ENCODE data around the gene GALNT12. TPM values are rescaled to one million over a fixed set of nuclear protein-coding genes. Genes with fewer than 3 reads are reported as not detected.

Gene GALNT12
- total RNA-seq, 1 donor from 2014 or later = 1.7 TPM

DNA sequence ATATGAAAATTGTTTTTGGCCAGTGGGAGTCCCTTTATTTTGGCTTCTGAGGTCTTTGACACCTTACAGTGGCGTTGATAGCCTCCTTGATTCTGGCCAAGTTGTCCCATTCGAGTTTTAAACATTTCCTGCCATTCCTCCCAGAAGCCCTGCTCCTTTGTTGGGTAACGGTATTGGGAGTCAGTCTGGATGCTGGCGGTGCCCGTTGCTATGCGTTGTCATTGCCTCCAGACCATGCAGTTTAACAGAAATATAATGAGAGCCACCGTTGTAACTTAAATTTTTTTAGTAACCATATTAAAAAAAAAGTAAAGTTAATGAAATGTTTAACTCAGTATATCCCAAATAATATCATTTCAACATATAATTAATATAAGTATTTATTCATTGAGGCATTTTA, 35.0 kb downstream of the GALNT12 start:
- Histone ChIP-seq H3K9ac (ENCODE audit: low read length) (no peak overlapping the region), H3K27ac (ENCODE audit: low read depth, low read length) (no peak overlapping the region), H3K79me2 (ENCODE audit: insufficient read depth, low read length) (no peaks in the 10 kb centered on the region), H3K9me3 (ENCODE audit: insufficient read depth, low read depth, low read length) (no peaks in the 10 kb centered on the region), H3K27me3 (ENCODE audit: insufficient read depth, low read length) (peaks cover 4% of the 10 kb centered on the region), H3K4me1 (ENCODE audit: insufficient read depth, low read length) (no peaks in the 10 kb centered on the region), H3K4me3 (ENCODE audit: insufficient read depth, low read depth, low read length) (no peak overlapping the region), H4K20me1 (ENCODE audit: insufficient read depth, low read length) (no peaks in the 10 kb centered on the region), H3K4me2 (ENCODE audit: low read length) (no peak overlapping the region), H3K36me3 (ENCODE audit: insufficient read depth, low read length) (no peaks in the 10 kb centered on the region), H2AFZ (ENCODE audit: low read depth, low read length) (no peak overlapping the region)
- Mint-ChIP-seq H3K27me3 (ENCODE audit: low read depth, unreplicated experiment) (peaks cover 5% of the 10 kb centered on the region), H3K4me1 (ENCODE audit: low read depth, unreplicated experiment) (no peaks in the 10 kb centered on the region), H3K36me3 (ENCODE audit: low read depth, unreplicated experiment) (peaks cover 4% of the 10 kb centered on the region), H3K27ac (ENCODE audit: unreplicated experiment) (no peak overlapping the region), H3K4me3 (ENCODE audit: unreplicated experiment) (no peak overlapping the region), H3K9me3 (ENCODE audit: unreplicated experiment) (peaks cover 2% of the 10 kb centered on the region)
- no peak for TF ChIP-seq EZH2 (IDR thresholded peaks at IDR 0.05; ENCODE audit: insufficient read depth, low read length)
- no peak for TF ChIP-seq CTCF (IDR thresholded peaks at IDR 0.05; ENCODE audit: insufficient read depth, low read depth, low read length)
- DNase-seq (ENCODE audit: low read depth) (no peak), FAIRE-seq (no peak)

- Histone ChIP-seq H3K27me3 (ENCODE audit: insufficient read depth, low read length) (peaks cover 4% of the 10 kb centered on the region), H3K79me2 (ENCODE audit: insufficient read depth, low read length) (no peaks in the 10 kb centered on the region), H3K4me3 (ENCODE audit: insufficient read depth, low read depth, low read length) (no peak overlapping the region), H3K9me3 (ENCODE audit: insufficient read depth, low read depth, low read length) (no peaks in the 10 kb centered on the region), H3K4me1 (ENCODE audit: insufficient read depth, low read length) (peaks cover 4% of the 10 kb centered on the region), H3K9ac (ENCODE audit: low read length) (no peak overlapping the region), H3K36me3 (ENCODE audit: insufficient read depth, low read length) (no peaks in the 10 kb centered on the region), H3K27ac (ENCODE audit: low read depth, low read length) (no peak overlapping the region), H3K4me2 (ENCODE audit: low read length) (no peak overlapping the region), H4K20me1 (ENCODE audit: insufficient read depth, low read length) (no peaks in the 10 kb centered on the region), H2AFZ (ENCODE audit: low read depth, low read length) (no peak overlapping the region)
- H3K4me3 Mint-ChIP-seq (ENCODE audit: unreplicated experiment) = no peak overlapping the region
- no peaks in the 10 kb centered on the region for H3K36me3 Mint-ChIP-seq (ENCODE audit: low read depth, unreplicated experiment)
- peaks cover 5% of the 10 kb centered on the region for H3K27me3 Mint-ChIP-seq (ENCODE audit: low read depth, unreplicated experiment)
- H3K27ac Mint-ChIP-seq (ENCODE audit: unreplicated experiment) = no peak overlapping the region
- H3K9me3 Mint-ChIP-seq (ENCODE audit: unreplicated experiment) = no peaks in the 10 kb centered on the region
- DNase-seq (ENCODE audit: low read depth) (no peak), FAIRE-seq (no peak)
- peaks cover 2% of the 10 kb centered on the region for H3K4me1 Mint-ChIP-seq (ENCODE audit: low read depth, unreplicated experiment)
- TF ChIP-seq CTCF (IDR thresholded peaks at IDR 0.05; ENCODE audit: insufficient read depth, low read depth, low read length) (no peak), EZH2 (IDR thresholded peaks at IDR 0.05; ENCODE audit: insufficient read depth, low read length) (no peak)
Observed at GRCh38 chr9:98846081-98846480, 38.6 kb downstream of the GALNT12 start.

DNA sequence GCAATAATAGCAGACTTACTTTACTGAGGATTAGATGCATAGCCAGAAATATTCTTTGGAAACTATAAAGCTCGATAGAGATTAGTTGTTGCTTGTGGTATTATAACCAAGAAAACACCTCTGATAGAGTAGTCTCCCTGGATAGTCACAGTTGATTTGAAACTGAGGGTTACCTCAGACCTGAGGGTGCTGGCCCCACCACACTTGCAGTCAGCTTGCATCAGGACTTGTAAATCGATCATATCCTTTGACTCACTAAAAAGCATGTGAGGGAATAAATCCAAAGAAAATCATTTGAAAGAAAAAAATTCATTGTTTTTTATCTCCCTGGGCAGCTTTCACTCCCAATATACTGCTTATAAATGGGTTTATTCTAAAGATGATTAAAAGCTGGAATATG, 39.4 kb downstream of the GALNT12 start:
- FAIRE-seq (no peak), DNase-seq (ENCODE audit: low read depth) (no peak)
- Histone ChIP-seq H3K4me1 (ENCODE audit: insufficient read depth, low read length) (peaks cover 4% of the 10 kb centered on the region), H3K79me2 (ENCODE audit: insufficient read depth, low read length) (no peaks in the 10 kb centered on the region), H3K4me2 (ENCODE audit: low read length) (no peak overlapping the region), H3K9ac (ENCODE audit: low read length) (no peak overlapping the region), H3K36me3 (ENCODE audit: insufficient read depth, low read length) (no peaks in the 10 kb centered on the region), H3K9me3 (ENCODE audit: insufficient read depth, low read depth, low read length) (no peaks in the 10 kb centered on the region), H3K4me3 (ENCODE audit: insufficient read depth, low read depth, low read length) (no peak overlapping the region), H3K27me3 (ENCODE audit: insufficient read depth, low read length) (peaks cover 4% of the 10 kb centered on the region), H3K27ac (ENCODE audit: low read depth, low read length) (no peak overlapping the region), H2AFZ (ENCODE audit: low read depth, low read length) (no peak overlapping the region), H4K20me1 (ENCODE audit: insufficient read depth, low read length) (no peaks in the 10 kb centered on the region)
- TF ChIP-seq CTCF (IDR thresholded peaks at IDR 0.05; ENCODE audit: insufficient read depth, low read depth, low read length) (no peak), EZH2 (IDR thresholded peaks at IDR 0.05; ENCODE audit: insufficient read depth, low read length) (no peak)
- Mint-ChIP-seq H3K4me1 (ENCODE audit: low read depth, unreplicated experiment) (peaks cover 2% of the 10 kb centered on the region), H3K36me3 (ENCODE audit: low read depth, unreplicated experiment) (no peaks in the 10 kb centered on the region), H3K27me3 (ENCODE audit: low read depth, unreplicated experiment) (peaks cover 5% of the 10 kb centered on the region), H3K9me3 (ENCODE audit: unreplicated experiment) (no peaks in the 10 kb centered on the region), H3K4me3 (ENCODE audit: unreplicated experiment) (no peak overlapping the region), H3K27ac (ENCODE audit: unreplicated experiment) (no peak overlapping the region)
